Measurements from ENCODE around the gene PROP1. TPM values are rescaled to one million over a fixed set of nuclear protein-coding genes. Genes with fewer than 3 reads are reported as not detected.

PROP1 gene
- total RNA-seq, 4 donors from 2014 or later, result not detected

GRCh38 chr5:177985430-177986040 lies 10.5 kb downstream of the PROP1 start:
- TF ChIP-seq POLR2AphosphoS5 (IDR thresholded peaks at IDR 0.05) (no peak), CTCF (IDR thresholded peaks at IDR 0.05) (no peak), EP300 (IDR thresholded peaks at IDR 0.05; ENCODE audit: low read depth) (no peak), POLR2A (IDR thresholded peaks at IDR 0.05) (no peak)
- 47 to 100% methylated on average over 3 to 43 of the region's 50 CpGs for WGBS, 2 donors (ENCODE audit: low coverage in 1 of 2)
- Histone ChIP-seq H3K36me3 (no peaks in the 10 kb centered on the region), H3K4me1 (no peaks in the 10 kb centered on the region), H3K4me3 (no peak overlapping the region), H3K27me3 (peaks cover 84% of the 10 kb centered on the region), H3K9me3 (no peaks in the 10 kb centered on the region), H3K27ac (no peak overlapping the region)
- intact Hi-C loops (cut with DNase I; ENCODE audit: low total_unique reads), result no loop called here
- in situ Hi-C loops (cut with MboI; ENCODE audit: low pct_ligation_motif_present in 1 of 4, low pct_unique_long_range_greater_than_20kb in 1 of 4, low sequenced_read_pairs in 3 of 4), result loop anchor here in 1 of 4 donors (10.0 kb wide), 1 partner anchor 79 kb away; no protein-coding TSS in a partner anchor
- no peak for DNase-seq

GRCh38 chr5:177984584-177985206 lies 11.3 kb downstream of the PROP1 start:
- Histone ChIP-seq H3K4me1 (no peaks in the 10 kb centered on the region), H3K9me3 (no peaks in the 10 kb centered on the region), H3K36me3 (no peaks in the 10 kb centered on the region), H3K27ac (no peak overlapping the region), H3K4me3 (no peak overlapping the region), H3K27me3 (peaks cover 81% of the 10 kb centered on the region)
- intact Hi-C loops (cut with DNase I; ENCODE audit: low total_unique reads) (loop anchor here (5.0 kb wide), 1 partner anchor 1003 kb away; no protein-coding TSS in a partner anchor), in situ Hi-C loops (cut with MboI; ENCODE audit: low pct_ligation_motif_present in 1 of 4, low pct_unique_long_range_greater_than_20kb in 1 of 4, low sequenced_read_pairs in 3 of 4) (loop anchor here in 1 of 4 donors (10.0 kb wide), 1 partner anchor 80 kb away; no protein-coding TSS in a partner anchor)
- DNase-seq, result no peak
- TF ChIP-seq POLR2A (IDR thresholded peaks at IDR 0.05), result no peak
- WGBS, 2 donors (ENCODE audit: low coverage in 1 of 2), result 14% methylated on average over 47 of the region's 47 CpGs; no CpG with 5 or more reads in 1 of the 2 donors

- DNase-seq, result no peak
- in situ Hi-C loops (cut with MboI; ENCODE audit: low pct_ligation_motif_present in 1 of 4, low pct_unique_long_range_greater_than_20kb in 1 of 4, low sequenced_read_pairs in 3 of 4) (loop anchor here in 1 of 4 donors (10.0 kb wide), 1 partner anchor 81 kb away; no protein-coding TSS in a partner anchor), intact Hi-C loops (cut with DNase I; ENCODE audit: low total_unique reads) (loop anchor here (5.0 kb wide), 1 partner anchor 1003 kb away; no protein-coding TSS in a partner anchor)
- no peaks in the 10 kb centered on the region for H3K36me3 ChIP-seq
- TF ChIP-seq POLR2AphosphoS5 (IDR thresholded peaks at IDR 0.05) (no peak), EP300 (IDR thresholded peaks at IDR 0.05; ENCODE audit: low read depth) (no peak), POLR2A (IDR thresholded peaks at IDR 0.05) (no peak), CTCF (IDR thresholded peaks at IDR 0.05) (no peak)
- WGBS, 2 donors (ENCODE audit: low coverage in 1 of 2), result 41% methylated on average over 46 of the region's 46 CpGs; no CpG with 5 or more reads in 1 of the 2 donors
- H3K27me3 ChIP-seq, result peaks cover 76% of the 10 kb centered on the region
- no peaks in the 10 kb centered on the region for H3K4me1 ChIP-seq
- H3K27ac ChIP-seq, result no peak overlapping the region
- H3K9me3 ChIP-seq, result no peaks in the 10 kb centered on the region
- H3K4me3 ChIP-seq, result no peak overlapping the region
Observed at GRCh38 chr5:177983763-177984583, 12.1 kb downstream of the PROP1 start.

GRCh38 chr5:177982956-177983355 lies 13.1 kb downstream of the PROP1 start:
- peaks cover 72% of the 10 kb centered on the region for H3K27me3 ChIP-seq
- in situ Hi-C loops (cut with MboI; ENCODE audit: low pct_ligation_motif_present in 1 of 4, low pct_unique_long_range_greater_than_20kb in 1 of 4, low sequenced_read_pairs in 3 of 4) (loop anchor here in 1 of 4 donors (10.0 kb wide), 1 partner anchor 82 kb away; no protein-coding TSS in a partner anchor), intact Hi-C loops (cut with DNase I; ENCODE audit: low total_unique reads) (loop anchor here (5.0 kb wide), 1 partner anchor 1004 kb away; no protein-coding TSS in a partner anchor)

More at GRCh38 chr5:177982956-177983355, 13.1 kb downstream of the PROP1 start:
- WGBS, 2 donors (ENCODE audit: low coverage in 1 of 2), result 81% methylated on average over 5 of the region's 5 CpGs; no CpG with 5 or more reads in 1 of the 2 donors
- Histone ChIP-seq H3K9me3 (no peaks in the 10 kb centered on the region), H3K27ac (no peak overlapping the region), H3K4me3 (no peak overlapping the region), H3K36me3 (no peaks in the 10 kb centered on the region), H3K4me1 (no peaks in the 10 kb centered on the region)
- TF ChIP-seq CTCF (IDR thresholded peaks at IDR 0.05), result no peak
- TF ChIP-seq POLR2A (IDR thresholded peaks at IDR 0.05), result no peak
- no peak for TF ChIP-seq POLR2AphosphoS5 (IDR thresholded peaks at IDR 0.05)
- DNase-seq, result no peak
